ENCODE measurements around the gene ATXN7L1.
A peak's percentile ranks its signal among the peaks of the same experiment; 100 is the strongest.

ATXN7L1 gene

GRCh38 chr7:105661625-105662024, 214.8 kb downstream of the ATXN7L1 start:
- H3K9me3 ChIP-seq (ENCODE audit: control insufficient read depth, insufficient read depth, low read length), result no peaks in the 10 kb centered on the region
- no peaks in the 10 kb centered on the region for H3K27me3 ChIP-seq (ENCODE audit: control insufficient read depth, insufficient read depth, low read length)
- H3K4me1 ChIP-seq (ENCODE audit: control insufficient read depth, insufficient read depth, low read length), result peaks cover 5% of the 10 kb centered on the region
- no CpG with 5 or more reads among the region's 6 CpGs for WGBS (ENCODE audit: insufficient coverage, insufficient read length)
- H3K4me3 ChIP-seq (ENCODE audit: low read length), result no peak overlapping the region
- H3K27ac ChIP-seq (ENCODE audit: low read length), result no peak overlapping the region
- no peak for DNase-seq (ENCODE audit: low read depth, low spot score)
- H3K36me3 ChIP-seq (ENCODE audit: control insufficient read depth, insufficient read depth, low read length), result no peaks in the 10 kb centered on the region

- H3K27me3 ChIP-seq (ENCODE audit: control insufficient read depth, insufficient read depth, low read length), result no peaks in the 10 kb centered on the region
- H3K4me3 ChIP-seq (ENCODE audit: low read length), result no peak overlapping the region
- WGBS (ENCODE audit: insufficient coverage, insufficient read length), result no CpG with 5 or more reads among the region's 7 CpGs
- no peak for DNase-seq (ENCODE audit: low read depth, low spot score)
- H3K27ac ChIP-seq (ENCODE audit: low read length), result no peak overlapping the region
- no peaks in the 10 kb centered on the region for H3K9me3 ChIP-seq (ENCODE audit: control insufficient read depth, insufficient read depth, low read length)
- peaks cover 12% of the 10 kb centered on the region for H3K4me1 ChIP-seq (ENCODE audit: control insufficient read depth, insufficient read depth, low read length)
- H3K36me3 ChIP-seq (ENCODE audit: control insufficient read depth, insufficient read depth, low read length), result no peaks in the 10 kb centered on the region
Measured at GRCh38 chr7:105656922-105657521, 219.4 kb downstream of the ATXN7L1 start.

GRCh38 chr7:105655500-105656380, 220.7 kb downstream of the ATXN7L1 start:
- no peak overlapping the region for H3K4me3 ChIP-seq (ENCODE audit: low read length)
- WGBS (ENCODE audit: insufficient coverage, insufficient read length), result no CpG with 5 or more reads among the region's 17 CpGs

GRCh38 chr7:105655067-105655466, 221.3 kb downstream of the ATXN7L1 start:
- no CpG with 5 or more reads among the region's 3 CpGs for WGBS (ENCODE audit: insufficient coverage, insufficient read length)
- DNase-seq (ENCODE audit: low read depth, low spot score), result no peak

More at GRCh38 chr7:105655500-105656380, 220.7 kb downstream of the ATXN7L1 start:
- Histone ChIP-seq H3K27me3 (ENCODE audit: control insufficient read depth, insufficient read depth, low read length) (no peaks in the 10 kb centered on the region), H3K36me3 (ENCODE audit: control insufficient read depth, insufficient read depth, low read length) (no peaks in the 10 kb centered on the region), H3K9me3 (ENCODE audit: control insufficient read depth, insufficient read depth, low read length) (no peaks in the 10 kb centered on the region), H3K27ac (ENCODE audit: low read length) (no peak overlapping the region), H3K4me1 (ENCODE audit: control insufficient read depth, insufficient read depth, low read length) (peaks cover 15% of the 10 kb centered on the region)
- DNase-seq (ENCODE audit: low read depth, low spot score), result no peak

GRCh38 chr7:105654095-105654686, 222.2 kb downstream of the ATXN7L1 start:
- Histone ChIP-seq H3K9me3 (ENCODE audit: control insufficient read depth, insufficient read depth, low read length) (no peaks in the 10 kb centered on the region), H3K4me1 (ENCODE audit: control insufficient read depth, insufficient read depth, low read length) (peaks cover 18% of the 10 kb centered on the region), H3K4me3 (ENCODE audit: low read length) (no peak overlapping the region), H3K36me3 (ENCODE audit: control insufficient read depth, insufficient read depth, low read length) (no peaks in the 10 kb centered on the region), H3K27ac (ENCODE audit: low read length) (no peak overlapping the region), H3K27me3 (ENCODE audit: control insufficient read depth, insufficient read depth, low read length) (no peaks in the 10 kb centered on the region)
- no CpG with 5 or more reads among the region's 8 CpGs for WGBS (ENCODE audit: insufficient coverage, insufficient read length)
- no peak for DNase-seq (ENCODE audit: low read depth, low spot score)

More at GRCh38 chr7:105655067-105655466, 221.3 kb downstream of the ATXN7L1 start:
- Histone ChIP-seq H3K9me3 (ENCODE audit: control insufficient read depth, insufficient read depth, low read length) (no peaks in the 10 kb centered on the region), H3K4me1 (ENCODE audit: control insufficient read depth, insufficient read depth, low read length) (peaks cover 15% of the 10 kb centered on the region), H3K27me3 (ENCODE audit: control insufficient read depth, insufficient read depth, low read length) (no peaks in the 10 kb centered on the region), H3K27ac (ENCODE audit: low read length) (no peak overlapping the region), H3K36me3 (ENCODE audit: control insufficient read depth, insufficient read depth, low read length) (no peaks in the 10 kb centered on the region), H3K4me3 (ENCODE audit: low read length) (no peak overlapping the region)

GRCh38 chr7:105653441-105654005, 222.9 kb downstream of the ATXN7L1 start:
- Histone ChIP-seq H3K4me1 (ENCODE audit: control insufficient read depth, insufficient read depth, low read length) (peaks cover 23% of the 10 kb centered on the region), H3K4me3 (ENCODE audit: low read length) (no peak overlapping the region), H3K9me3 (ENCODE audit: control insufficient read depth, insufficient read depth, low read length) (no peaks in the 10 kb centered on the region), H3K27me3 (ENCODE audit: control insufficient read depth, insufficient read depth, low read length) (no peaks in the 10 kb centered on the region), H3K27ac (ENCODE audit: low read length) (no peak overlapping the region), H3K36me3 (ENCODE audit: control insufficient read depth, insufficient read depth, low read length) (no peaks in the 10 kb centered on the region)
- no peak for DNase-seq (ENCODE audit: low read depth, low spot score)
- no CpG with 5 or more reads among the region's 6 CpGs for WGBS (ENCODE audit: insufficient coverage, insufficient read length)

- no CpG with 5 or more reads among the region's 8 CpGs for WGBS (ENCODE audit: insufficient coverage, insufficient read length)
- Histone ChIP-seq H3K4me3 (ENCODE audit: low read length) (no peak overlapping the region), H3K36me3 (ENCODE audit: control insufficient read depth, insufficient read depth, low read length) (no peaks in the 10 kb centered on the region), H3K4me1 (ENCODE audit: control insufficient read depth, insufficient read depth, low read length) (peaks cover 25% of the 10 kb centered on the region), H3K27me3 (ENCODE audit: control insufficient read depth, insufficient read depth, low read length) (no peaks in the 10 kb centered on the region), H3K9me3 (ENCODE audit: control insufficient read depth, insufficient read depth, low read length) (no peaks in the 10 kb centered on the region), H3K27ac (ENCODE audit: low read length) (no peak overlapping the region)
- peak; percentile 88 for DNase-seq (ENCODE audit: low read depth, low spot score)
Measured at GRCh38 chr7:105652359-105652993, 223.9 kb downstream of the ATXN7L1 start.

GRCh38 chr7:105651798-105652197, 224.6 kb downstream of the ATXN7L1 start:
- peaks cover 25% of the 10 kb centered on the region for H3K4me1 ChIP-seq (ENCODE audit: control insufficient read depth, insufficient read depth, low read length)
- no peaks in the 10 kb centered on the region for H3K27me3 ChIP-seq (ENCODE audit: control insufficient read depth, insufficient read depth, low read length)
- WGBS (ENCODE audit: insufficient coverage, insufficient read length), result no CpG with 5 or more reads among the region's 2 CpGs
- no peak overlapping the region for H3K4me3 ChIP-seq (ENCODE audit: low read length)
- H3K9me3 ChIP-seq (ENCODE audit: control insufficient read depth, insufficient read depth, low read length), result no peaks in the 10 kb centered on the region
- no peaks in the 10 kb centered on the region for H3K36me3 ChIP-seq (ENCODE audit: control insufficient read depth, insufficient read depth, low read length)
- no peak for DNase-seq (ENCODE audit: low read depth, low spot score)
- no peak overlapping the region for H3K27ac ChIP-seq (ENCODE audit: low read length)

GRCh38 chr7:105650382-105650970, 225.9 kb downstream of the ATXN7L1 start:
- WGBS (ENCODE audit: insufficient coverage, insufficient read length), result no CpG with 5 or more reads among the region's 2 CpGs
- Histone ChIP-seq H3K27ac (ENCODE audit: low read length) (no peak overlapping the region), H3K4me3 (ENCODE audit: low read length) (no peak overlapping the region), H3K27me3 (ENCODE audit: control insufficient read depth, insufficient read depth, low read length) (no peaks in the 10 kb centered on the region), H3K9me3 (ENCODE audit: control insufficient read depth, insufficient read depth, low read length) (no peaks in the 10 kb centered on the region), H3K36me3 (ENCODE audit: control insufficient read depth, insufficient read depth, low read length) (no peaks in the 10 kb centered on the region), H3K4me1 (ENCODE audit: control insufficient read depth, insufficient read depth, low read length) (peaks cover 19% of the 10 kb centered on the region)
- DNase-seq (ENCODE audit: low read depth, low spot score), result no peak
